GM18870 (cell line): ENCODE data around the gene MAML2.
A peak's percentile ranks its signal among the peaks of the same experiment; 100 is the strongest.

ENCODE experiments used
- ATAC-seq: cut with Tn5 transposase; IDR thresholded peaks from one replicate; pipeline ENCODE4 v1.9.1; 2021; ENCODE audit warnings: moderate library complexity; ENCODE audit not compliant: unreplicated experiment

Gene MAML2

DNA sequence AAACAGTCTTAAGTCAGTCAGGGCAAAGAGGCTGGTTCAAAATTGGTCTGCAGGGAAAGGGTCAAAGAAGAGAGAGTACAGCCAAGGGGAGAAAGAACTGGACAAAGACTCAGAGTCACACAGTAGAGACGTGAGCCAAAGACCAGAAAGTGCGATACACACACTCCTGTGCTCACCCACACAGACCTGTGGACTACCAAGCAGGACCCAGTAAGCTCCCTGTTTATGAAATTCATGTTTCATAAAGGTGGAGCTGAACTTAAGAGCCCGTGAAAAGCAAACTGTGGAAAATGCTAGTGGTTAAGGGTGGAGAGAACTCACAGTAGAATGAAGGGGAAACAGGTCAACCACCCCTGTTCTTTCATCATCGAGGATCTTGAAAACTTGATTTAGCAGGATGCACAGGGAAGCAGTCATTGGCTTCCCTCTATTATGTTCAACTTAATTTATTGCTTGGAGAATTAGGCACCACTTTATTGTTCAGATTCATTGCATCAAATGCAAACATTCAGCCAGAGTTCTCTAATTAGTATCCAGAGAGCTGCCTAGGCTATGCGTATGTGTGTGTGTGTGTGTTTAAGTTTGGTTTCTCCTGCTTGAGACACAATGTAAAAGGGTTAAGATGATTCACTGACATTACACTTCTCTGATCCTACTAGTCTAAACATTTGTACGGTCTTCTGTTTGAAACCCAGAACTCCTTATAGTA, 258.2 kb downstream of the MAML2 start:
- no peak for ATAC-seq

DNA sequence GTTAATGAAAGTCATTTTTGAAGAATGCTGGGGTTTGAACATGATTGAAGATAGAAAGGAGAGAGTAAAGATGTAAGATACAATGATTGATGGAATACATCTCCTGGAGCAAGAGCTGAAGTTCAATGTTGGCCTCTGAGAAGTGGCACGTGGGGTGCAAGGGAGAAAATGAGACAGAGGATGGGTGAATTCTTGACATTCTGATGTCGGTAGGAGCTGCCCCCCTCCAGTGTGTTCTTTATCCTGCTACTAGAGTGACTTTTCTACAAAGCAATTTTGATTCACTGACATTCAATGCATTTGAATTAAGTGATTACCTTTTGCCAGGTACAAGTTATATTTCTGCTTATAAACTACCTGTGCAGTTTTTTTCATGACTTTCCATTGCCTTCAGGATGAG, 260.1 kb downstream of the MAML2 start:
- no peak for ATAC-seq

DNA sequence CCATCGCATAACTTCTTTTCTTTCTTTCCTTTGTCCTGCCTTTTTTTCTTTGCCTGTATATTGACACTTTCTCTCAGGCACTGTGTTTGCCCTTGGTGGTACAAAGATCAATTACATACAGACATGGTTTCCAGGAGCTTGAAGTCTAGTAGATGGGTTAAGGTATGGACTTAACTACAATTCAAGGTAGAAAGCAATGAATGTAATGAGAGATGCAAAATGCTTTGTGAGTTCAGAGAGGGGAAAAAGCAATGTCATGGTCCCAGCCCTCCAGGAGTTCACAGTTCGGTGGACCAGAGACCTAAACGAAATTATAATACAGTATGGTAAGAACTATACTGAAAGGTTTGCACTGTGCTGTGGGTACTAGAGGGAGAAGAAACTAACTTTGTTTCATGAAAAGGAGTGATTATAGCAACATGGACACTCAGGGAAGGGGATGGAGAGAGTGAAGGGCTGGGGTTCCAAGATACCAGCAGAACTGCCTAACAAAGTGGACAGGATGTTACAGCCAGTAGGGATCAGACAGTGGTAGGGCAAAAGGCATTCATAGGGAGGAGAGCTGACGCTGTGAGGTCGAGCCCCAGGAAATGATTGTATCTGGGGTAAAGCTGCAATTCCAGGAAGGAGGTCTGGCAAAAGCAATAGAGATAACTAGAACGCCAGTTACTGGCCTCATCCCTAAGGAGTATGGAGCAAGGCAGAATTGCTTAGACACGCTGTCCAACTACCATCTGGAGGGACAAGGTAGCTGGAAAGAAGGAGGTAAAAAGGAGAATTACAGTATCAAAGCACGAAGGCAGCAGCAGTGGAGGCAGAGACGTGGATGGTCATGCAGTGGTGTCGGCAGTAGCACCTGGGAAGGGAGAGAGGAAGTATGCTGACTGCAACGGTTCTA, 260.7 kb downstream of the MAML2 start:
- ATAC-seq: no peak

DNA sequence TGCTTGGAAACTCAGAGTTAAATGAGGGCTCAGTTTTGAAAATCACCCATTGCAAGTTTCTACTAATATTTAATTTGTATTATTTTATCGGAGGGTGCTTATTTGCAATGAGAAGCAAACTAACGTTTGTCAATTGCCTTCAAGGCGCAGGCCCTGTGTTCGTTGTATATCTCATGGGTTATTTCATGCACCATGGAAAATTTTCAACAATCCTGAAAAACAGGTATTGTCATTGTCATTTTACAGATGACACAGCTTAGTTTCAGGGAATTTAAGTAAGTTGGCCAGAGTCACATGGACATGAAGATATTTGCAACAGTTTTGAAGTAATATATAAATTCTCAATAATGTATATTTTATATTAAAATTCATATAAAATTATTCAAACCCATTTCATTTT, 261.4 kb downstream of the MAML2 start:
- no peak for ATAC-seq

DNA sequence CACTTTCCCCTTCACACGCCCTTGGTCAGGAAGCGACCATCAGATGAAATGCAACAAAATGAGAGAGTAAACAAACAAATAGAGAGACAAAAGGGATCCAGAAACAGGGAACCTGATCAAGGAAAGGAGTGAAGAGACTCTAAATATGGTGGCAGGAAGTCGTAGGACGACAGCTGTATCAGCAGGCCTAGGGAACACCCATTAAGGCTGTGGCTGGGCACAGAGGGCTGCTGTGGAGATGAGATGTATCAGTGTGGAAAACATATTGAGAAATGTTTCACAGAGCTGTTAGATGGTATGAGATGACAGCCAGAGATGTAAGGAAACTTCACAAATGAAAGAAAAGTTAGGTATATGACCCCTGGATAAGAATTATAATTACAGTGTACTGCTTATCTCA, 263.3 kb downstream of the MAML2 start:
- no peak for ATAC-seq

DNA sequence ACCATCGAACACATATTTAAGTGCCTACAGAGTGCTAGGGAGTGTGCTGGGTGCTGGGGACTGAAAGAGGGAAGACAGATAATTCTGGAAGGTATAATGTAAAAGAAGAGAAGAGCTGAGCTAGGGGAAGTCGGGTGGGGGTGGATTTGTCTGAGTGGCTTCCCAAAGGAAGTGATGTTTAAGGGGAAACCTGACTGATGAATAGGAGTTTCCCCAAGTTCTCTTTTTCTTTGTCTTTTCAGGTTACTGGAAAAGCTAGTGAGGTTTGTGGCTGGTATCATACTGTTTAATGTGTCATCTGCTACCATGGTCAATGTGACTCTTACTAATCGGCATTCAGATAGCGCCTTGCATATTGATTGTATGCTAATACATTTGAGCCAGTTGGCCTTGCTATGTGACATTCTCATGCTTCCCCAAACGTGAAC, 267.4 kb downstream of the MAML2 start:
- ATAC-seq: peak; percentile 85

DNA sequence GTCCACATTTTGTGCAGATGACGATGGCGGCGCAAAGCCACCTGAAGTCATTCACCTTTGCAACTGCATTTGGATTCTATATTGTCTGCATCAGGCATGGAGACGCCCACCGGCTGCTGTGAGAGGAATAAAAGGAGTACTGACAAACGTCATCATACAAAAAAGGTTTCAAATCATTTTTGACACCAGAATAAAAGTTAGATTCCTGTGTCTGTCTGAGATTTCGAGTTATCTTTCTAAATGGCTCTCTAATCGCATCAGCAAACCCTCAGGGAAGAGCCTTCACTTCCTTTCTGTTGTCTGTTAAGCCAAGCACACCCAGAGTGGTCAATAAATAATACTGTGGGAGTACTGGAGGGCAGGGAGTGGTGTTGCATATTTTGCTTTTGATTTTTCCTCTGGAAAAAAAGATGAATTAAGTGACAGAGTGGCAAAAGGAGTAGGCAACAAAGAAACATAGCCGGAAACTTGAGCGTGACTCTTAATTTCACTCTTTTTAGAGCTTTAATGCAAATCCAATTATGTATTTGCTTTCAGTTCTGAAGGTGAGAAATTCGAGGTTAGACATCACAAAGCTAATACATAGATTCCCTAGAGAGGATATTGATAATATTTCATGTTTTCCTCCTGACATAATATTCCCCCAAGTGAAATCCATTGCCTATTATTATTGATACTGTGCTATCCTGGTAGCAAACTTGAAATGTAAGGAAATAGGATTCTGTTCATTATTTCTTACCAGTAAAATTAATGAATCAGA, 268.3 kb downstream of the MAML2 start:
- no peak for ATAC-seq

DNA sequence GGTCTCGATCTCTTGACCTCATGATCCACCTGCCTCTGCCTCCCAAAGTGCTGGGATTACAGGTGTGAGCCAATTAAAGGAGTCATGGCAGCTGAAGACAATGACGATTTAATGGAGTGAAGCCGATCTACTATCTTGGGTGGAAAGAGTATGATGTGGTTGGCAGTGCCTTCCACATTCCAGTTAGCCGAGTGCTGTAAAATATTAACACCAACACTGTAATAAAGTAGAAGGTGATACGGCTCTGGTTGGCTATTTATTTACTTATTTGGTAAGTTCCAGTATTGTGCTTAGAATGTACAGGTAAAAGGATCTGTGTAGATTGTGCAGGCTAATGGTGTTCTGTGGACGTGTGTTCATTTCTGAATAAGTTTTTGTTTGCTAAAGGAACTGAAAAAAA, 269.5 kb downstream of the MAML2 start:
- ATAC-seq: no peak

DNA sequence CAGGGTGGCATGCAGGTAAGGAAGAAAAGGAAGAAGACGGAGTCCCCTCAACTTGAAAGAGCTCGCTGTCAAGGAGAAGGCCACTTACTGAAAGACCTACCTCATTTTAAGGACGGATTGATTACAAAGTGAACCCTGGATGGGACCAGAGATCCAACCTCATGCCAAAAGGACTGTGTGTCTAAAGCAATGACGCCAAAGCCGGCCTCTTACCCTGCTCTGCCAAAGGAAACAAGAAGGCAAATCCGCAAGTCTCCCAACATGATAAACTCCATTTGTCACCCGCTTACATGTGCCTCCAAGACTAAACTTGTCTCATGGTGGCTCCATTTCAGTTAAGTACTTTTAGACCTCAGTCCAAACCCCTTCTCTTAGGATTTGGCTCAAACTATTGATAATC, 270.4 kb downstream of the MAML2 start:
- ATAC-seq: no peak

DNA sequence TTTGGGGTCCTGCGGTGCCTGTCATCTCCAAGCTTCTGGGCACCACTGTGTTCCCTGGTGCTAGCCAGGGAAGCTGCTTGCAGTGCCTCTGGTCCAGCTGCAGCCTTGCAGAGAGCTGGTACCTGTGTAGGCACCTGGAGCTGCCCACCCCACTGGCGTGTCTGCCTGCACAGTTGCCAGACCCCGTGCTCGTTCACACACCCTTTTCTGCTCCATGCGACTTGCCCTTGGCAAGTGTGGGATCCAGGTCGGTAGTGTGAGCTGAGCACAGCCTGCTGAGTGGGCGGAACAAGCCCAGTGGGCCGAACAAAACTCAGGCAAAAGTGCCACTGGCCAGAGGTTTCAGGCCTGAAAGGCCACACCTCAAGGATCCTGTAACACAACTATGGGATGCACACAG, 272.5 kb downstream of the MAML2 start:
- no peak for ATAC-seq

DNA sequence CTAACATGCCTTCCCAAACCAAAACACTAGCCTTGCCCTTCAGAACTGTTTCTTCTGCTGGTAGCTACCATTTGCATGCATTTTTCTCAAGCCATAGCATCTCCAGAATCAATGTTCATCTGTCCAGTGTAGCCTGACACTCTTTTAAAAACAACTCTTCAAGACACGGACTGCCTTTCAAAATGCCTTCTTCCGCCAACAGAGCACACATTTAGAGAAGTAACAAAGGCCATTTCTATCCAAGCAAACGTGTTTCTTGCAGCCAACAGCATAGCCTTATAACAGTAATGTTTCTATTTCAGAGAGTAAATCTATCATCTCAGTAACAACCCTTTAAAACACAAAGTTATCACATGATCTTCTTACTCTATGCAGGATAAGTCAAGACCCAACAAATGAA, 275.8 kb downstream of the MAML2 start:
- ATAC-seq: no peak

DNA sequence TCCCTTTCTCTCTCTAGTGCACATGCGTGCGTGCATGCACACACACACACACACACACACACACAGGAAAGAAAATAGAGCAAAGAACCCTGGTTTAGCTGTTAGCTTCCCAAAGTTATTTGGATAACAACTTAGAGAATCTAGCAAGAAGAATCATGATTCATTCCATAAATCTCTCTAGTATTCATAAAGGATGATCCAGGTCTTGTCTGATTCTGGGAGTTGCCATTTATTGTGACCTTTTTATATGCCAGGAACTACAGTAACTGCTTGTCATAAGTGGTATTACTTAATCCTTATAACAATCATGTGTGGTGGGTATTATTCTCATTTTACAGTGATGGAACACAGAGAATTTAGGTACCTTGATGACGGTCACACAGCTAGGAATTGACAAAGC, 277.6 kb downstream of the MAML2 start:
- ATAC-seq: no peak

DNA sequence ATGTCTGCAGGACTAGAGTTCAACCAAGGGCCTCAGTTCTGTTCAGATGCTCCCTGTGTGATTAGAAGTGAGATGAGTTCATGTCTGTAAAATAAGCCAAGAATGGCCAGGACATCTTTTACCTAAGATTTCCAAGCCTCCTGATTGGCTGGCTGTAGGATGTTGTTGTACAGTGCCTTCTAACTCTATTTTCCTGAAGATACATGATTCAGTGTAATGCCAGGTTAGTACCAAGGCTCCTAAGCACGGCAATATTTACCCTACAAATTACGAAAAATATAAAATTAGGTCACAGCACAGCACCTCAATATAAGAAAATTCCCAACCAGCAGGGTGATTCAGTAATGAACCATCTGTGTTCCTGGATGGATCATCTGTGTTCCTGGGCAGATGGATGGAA, 279.1 kb downstream of the MAML2 start:
- ATAC-seq: no peak

DNA sequence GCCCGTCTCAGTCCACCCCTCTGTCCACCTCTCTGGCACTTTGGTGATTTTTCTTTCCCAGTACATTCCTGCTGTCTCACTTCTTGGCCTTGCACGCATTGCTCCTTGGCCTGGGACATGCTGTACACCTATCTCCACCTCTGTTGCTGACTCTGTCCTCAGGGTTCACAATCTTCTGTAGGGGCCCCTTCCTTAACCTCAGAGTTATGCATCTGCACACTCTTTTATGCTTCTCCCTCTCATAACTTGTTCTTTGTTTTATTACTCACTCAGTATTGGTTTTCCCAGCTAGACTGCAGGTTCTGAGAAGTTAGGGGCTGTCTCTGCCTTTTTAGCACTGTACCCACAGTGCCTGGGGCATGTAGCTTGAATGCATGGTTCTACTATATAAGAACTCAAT, 279.9 kb downstream of the MAML2 start:
- no peak for ATAC-seq

DNA sequence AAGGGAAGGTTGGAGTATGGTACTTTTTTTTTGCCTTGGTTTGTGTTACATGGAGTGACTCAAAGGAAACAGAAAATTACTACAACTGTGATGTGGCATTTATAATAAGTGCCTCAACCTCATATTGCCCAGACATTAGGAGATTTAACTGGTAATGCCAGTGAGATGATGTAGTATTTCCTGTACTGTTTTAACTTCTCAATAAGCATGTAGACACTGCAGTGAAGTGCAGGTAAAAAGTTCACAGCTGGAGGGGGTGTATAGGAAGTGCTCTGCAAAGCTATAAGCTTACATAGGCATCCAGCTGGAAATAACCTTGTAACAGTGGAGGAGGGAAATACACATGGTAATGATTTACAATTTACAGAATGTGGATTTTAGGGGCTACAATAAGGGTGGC, 280.9 kb downstream of the MAML2 start:
- ATAC-seq: peak; percentile 74

DNA sequence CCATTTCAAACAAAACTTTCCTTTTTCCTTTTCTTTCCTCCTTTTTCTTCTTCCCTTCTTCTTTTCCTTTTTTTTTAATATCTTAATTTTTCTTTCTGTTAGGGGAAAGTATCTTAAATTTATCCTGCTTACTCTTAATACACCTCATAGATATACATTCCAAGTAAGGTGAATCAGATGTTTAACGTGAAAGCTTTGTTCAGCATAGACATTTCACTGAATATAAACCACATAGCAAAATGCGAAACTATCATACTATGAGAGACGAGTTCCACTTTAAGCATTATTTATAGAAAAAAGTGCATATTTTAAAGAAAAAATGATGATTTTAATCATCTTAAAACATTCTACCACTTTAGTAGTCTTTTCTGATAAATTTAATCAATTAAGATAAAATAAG, 281.3 kb downstream of the MAML2 start:
- ATAC-seq: no peak

DNA sequence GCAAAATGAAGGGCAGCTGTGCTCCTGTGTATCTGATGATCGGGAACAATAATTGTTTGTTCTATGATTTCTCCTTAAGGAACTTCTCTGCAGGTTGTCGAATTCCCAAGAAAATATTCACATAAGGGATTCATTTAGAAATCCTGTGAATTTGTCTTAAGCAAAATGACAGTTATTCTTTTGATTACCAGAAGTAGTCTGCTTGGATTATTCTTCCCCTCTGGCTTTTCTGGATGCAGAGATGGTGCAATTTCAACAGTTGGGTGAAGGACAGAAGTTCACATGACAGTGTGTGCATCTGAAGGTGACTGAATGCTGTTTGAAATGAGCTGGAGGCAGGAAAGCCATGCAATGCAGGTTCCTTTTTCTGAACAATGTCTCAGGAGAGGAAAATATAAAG, 281.9 kb downstream of the MAML2 start:
- no peak for ATAC-seq

DNA sequence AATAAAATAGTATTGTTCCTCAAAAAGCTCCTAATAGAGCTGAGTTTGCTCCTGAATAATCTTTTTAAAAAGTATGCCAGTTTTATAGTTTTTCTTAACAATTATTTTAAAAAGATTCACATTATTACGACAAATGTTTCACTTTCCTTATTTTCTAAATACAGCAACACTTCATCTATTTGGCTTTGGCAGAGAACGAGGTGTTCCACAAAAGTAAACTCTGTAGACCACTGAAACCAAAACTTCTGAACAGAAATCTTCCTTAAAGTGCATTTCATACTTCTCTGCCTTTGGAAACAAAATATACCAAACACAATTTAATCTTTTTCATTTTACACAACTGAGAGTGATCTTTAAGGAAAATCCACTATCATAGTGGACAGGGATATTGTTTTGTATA, 285.5 kb downstream of the MAML2 start:
- no peak for ATAC-seq

DNA sequence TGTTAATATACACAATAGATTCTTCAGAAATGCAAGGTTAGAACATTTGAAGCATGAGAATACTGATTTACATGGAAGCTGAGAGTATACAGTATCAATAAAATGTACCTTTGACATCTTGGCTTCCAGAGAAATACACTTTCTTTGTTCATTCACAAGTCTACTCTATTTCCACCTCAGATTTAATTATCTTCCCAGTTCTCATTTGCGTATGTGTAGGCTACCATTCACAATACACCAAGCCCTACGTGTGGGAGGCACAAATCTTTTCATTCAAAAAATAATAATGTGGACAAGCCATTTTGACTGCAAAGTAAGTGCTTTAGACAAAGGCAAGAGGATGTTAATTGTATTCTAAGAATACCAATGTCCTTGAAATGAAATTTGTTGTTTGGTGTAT, 286.4 kb downstream of the MAML2 start:
- no peak for ATAC-seq

DNA sequence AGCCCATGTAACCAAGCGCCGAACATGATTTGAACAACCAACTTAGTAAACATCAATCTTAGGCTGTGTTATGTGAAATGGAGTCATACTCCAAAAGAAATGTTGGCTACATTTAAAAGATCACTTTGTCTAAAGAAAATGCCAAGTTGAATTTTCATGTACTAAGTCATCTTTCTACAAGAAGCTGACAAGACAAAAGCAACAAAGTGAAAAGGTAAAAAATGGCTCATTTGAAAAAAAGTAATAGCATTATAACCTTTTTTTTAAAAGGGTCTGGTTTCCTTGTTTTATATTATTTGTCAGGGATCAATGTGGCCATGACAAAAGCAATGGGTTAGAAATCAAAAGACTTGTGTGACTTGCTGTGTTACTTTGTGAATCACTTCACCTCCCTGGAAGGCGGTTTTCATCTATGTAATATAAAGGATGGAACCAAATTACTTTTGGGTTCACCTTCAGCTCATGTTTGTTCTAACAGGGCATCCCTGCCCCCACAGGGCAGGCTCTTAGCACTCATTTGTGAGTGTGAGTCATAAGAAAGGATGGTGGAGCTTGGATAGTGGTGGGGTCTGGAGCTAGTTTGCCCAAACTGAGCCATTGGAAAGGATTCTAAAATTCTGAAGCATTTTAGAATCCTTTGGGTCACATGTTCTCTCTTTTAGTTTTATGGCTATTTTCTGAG, 287.1 kb downstream of the MAML2 start:
- no peak for ATAC-seq
